Measurements from ENCODE around the gene CAPN9. TPM values are rescaled to one million over a fixed set of nuclear protein-coding genes. Genes with fewer than 3 reads are reported as not detected.

CAPN9 gene
- total and polyA plus RNA-seq, 2 donors (not counting 3 experiments of a cell fraction or from before 2014, with no cell fraction given) = not detected

DNA sequence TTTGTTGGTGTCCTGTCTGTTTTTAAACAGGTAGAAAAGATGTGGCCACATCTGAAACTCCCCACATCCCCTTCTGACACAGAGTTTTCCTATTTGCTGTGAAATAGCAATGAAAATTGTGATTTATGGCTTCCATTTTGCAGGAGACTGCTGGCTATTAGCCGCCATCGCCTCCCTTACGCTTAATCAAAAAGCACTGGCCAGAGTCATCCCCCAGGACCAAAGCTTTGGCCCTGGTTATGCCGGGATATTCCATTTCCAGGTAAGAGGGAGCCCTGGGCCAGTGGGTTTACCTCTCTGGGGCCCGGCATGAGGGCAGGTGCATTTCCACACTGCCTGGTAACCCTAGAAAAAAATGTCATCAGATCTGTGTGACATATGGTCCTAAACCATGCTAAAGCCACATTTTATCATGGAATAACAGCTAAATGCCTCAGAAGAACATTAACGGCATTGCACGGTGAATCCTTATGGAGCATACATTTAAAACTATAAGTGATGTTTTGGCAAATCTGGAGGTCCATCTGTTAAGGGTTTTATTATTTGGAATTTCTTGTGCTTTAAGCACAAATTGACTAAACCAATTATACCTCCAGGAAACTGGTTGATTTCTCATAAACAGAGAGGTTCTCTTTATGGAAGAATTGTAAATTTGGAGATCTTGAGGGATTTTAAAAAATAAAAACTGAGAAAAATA lies 12.3 kb downstream of the CAPN9 start:
- no peak for DNase-seq (ENCODE audit: low read depth, low spot score)
- H3K27ac ChIP-seq (ENCODE audit: insufficient read depth, low read depth, low read length) = no peak overlapping the region
- no TSS peak for BruUV-seq (replicated peaks)
- no peaks in the 10 kb centered on the region for H4K20me1 ChIP-seq (replicated peaks; ENCODE audit: control insufficient read depth, extremely low read depth, insufficient read depth, low read length)
- POLR2A ChIA-PET = no interaction called here
- dilution Hi-C loops (cut with MboI; ENCODE audit: extremely low pct_ligation_motif_present, low sequenced_read_pairs) = no loop called here
- no peaks in the 10 kb centered on the region for H3K9me1 ChIP-seq (replicated peaks; ENCODE audit: control insufficient read depth, extremely low read depth, insufficient read depth, low read length)
- H3K27me3 ChIP-seq (ENCODE audit: control insufficient read depth in 2 of 2, insufficient read depth in 2 of 2, low read length in 2 of 2) = no peaks in the 10 kb centered on the region
- intact Hi-C loops (cut with micrococcal nuclease) = no loop called here
- no peak overlapping the region for H3K4me2 ChIP-seq (ENCODE audit: insufficient read depth, low read length)
- CTCF ChIA-PET = no interaction called here
- no peak for FAIRE-seq
- no peaks in the 10 kb centered on the region for H3K9me3 ChIP-seq (replicated peaks; ENCODE audit: control insufficient read depth, insufficient read depth, low read length)
- no peak overlapping the region for H3K9ac ChIP-seq (replicated peaks; ENCODE audit: extremely low read depth, insufficient read depth, low read length)
- H2AFZ ChIP-seq (ENCODE audit: low read depth, low read length) = no peak overlapping the region
- no peak overlapping the region for H3K4me3 ChIP-seq (replicated peaks in 1 of 3; ENCODE audit: insufficient read depth in 1 of 3, low read depth in 1 of 3, low read length in 3 of 3)
- no peaks in the 10 kb centered on the region for H3K79me2 ChIP-seq (ENCODE audit: control insufficient read depth, insufficient read depth, low read length)
- no peaks in the 10 kb centered on the region for H3K36me3 ChIP-seq (ENCODE audit: control insufficient read depth in 2 of 2, extremely low read depth in 1 of 2, insufficient read depth in 2 of 2, low read length in 2 of 2)
- no peaks in the 10 kb centered on the region for H3K4me1 ChIP-seq (ENCODE audit: control insufficient read depth, extremely low read depth, insufficient read depth, low read length)
- TF ChIP-seq, protein P1, sequence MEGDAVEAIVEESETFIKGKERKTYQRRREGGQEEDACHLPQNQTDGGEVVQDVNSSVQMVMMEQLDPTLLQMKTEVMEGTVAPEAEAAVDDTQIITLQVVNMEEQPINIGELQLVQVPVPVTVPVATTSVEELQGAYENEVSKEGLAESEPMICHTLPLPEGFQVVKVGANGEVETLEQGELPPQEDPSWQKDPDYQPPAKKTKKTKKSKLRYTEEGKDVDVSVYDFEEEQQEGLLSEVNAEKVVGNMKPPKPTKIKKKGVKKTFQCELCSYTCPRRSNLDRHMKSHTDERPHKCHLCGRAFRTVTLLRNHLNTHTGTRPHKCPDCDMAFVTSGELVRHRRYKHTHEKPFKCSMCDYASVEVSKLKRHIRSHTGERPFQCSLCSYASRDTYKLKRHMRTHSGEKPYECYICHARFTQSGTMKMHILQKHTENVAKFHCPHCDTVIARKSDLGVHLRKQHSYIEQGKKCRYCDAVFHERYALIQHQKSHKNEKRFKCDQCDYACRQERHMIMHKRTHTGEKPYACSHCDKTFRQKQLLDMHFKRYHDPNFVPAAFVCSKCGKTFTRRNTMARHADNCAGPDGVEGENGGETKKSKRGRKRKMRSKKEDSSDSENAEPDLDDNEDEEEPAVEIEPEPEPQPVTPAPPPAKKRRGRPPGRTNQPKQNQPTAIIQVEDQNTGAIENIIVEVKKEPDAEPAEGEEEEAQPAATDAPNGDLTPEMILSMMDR (IDR thresholded peaks at IDR 0.05; ENCODE audit: extremely low read depth in 1 of 2, insufficient read depth in 1 of 2, low read depth in 1 of 2, low read length in 2 of 2) = no peak
- no peak for TF ChIP-seq JUN (IDR thresholded peaks at IDR 0.05; ENCODE audit: borderline replicate concordance, insufficient read depth, insufficient read length, low read depth)

DNA sequence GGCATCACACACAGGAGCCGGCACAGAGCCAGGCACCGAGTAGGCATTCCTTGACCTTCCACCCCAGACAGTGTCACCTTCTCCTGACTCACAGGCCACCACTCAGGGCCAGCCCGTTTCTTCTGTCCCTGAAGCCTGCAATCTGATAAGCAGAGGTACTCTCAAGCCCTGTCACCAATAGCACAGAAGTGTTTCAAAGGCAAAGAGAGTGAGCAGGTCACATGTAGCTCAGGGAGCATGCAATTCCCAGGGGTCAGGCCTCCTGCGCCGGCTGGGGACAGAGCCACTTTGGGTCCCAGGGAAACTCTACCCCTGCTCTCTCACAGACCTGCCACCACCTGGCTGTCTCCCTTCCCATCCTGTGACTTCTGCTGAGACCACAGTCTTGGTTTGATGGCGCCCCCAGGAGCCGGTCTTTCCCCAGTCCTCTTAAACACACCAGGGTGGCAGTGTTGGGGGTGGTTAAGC lies 13.2 kb downstream of the CAPN9 start:
- H2AFZ ChIP-seq (ENCODE audit: low read depth, low read length) = no peak overlapping the region
- no peak overlapping the region for H3K27ac ChIP-seq (ENCODE audit: insufficient read depth, low read depth, low read length)
- H3K27me3 ChIP-seq (ENCODE audit: control insufficient read depth in 2 of 2, insufficient read depth in 2 of 2, low read length in 2 of 2) = no peaks in the 10 kb centered on the region
- no peaks in the 10 kb centered on the region for H3K9me1 ChIP-seq (replicated peaks; ENCODE audit: control insufficient read depth, extremely low read depth, insufficient read depth, low read length)
- no peak for DNase-seq (ENCODE audit: low read depth, low spot score)
- H3K79me2 ChIP-seq (ENCODE audit: control insufficient read depth, insufficient read depth, low read length) = no peaks in the 10 kb centered on the region
- ChIA-PET CTCF (interaction anchor here (0.7 kb wide), 1 partner anchor 19 kb away, joined by 3 read pairs; no protein-coding TSS in a partner anchor), POLR2A (no interaction called here)
- dilution Hi-C loops (cut with MboI; ENCODE audit: extremely low pct_ligation_motif_present, low sequenced_read_pairs) (no loop called here), intact Hi-C loops (cut with micrococcal nuclease) (no loop called here)
- no peak overlapping the region for H3K4me3 ChIP-seq (replicated peaks in 1 of 3; ENCODE audit: insufficient read depth in 1 of 3, low read depth in 1 of 3, low read length in 3 of 3)
- H4K20me1 ChIP-seq (replicated peaks; ENCODE audit: control insufficient read depth, extremely low read depth, insufficient read depth, low read length) = no peaks in the 10 kb centered on the region
- no TSS peak for BruUV-seq (replicated peaks)
- H3K9ac ChIP-seq (replicated peaks; ENCODE audit: extremely low read depth, insufficient read depth, low read length) = no peak overlapping the region
- H3K9me3 ChIP-seq (replicated peaks; ENCODE audit: control insufficient read depth, insufficient read depth, low read length) = no peaks in the 10 kb centered on the region
- H3K36me3 ChIP-seq (ENCODE audit: control insufficient read depth in 2 of 2, extremely low read depth in 1 of 2, insufficient read depth in 2 of 2, low read length in 2 of 2) = no peaks in the 10 kb centered on the region
- no peak for FAIRE-seq
- H3K4me1 ChIP-seq (ENCODE audit: control insufficient read depth, extremely low read depth, insufficient read depth, low read length) = no peaks in the 10 kb centered on the region
- TF ChIP-seq, protein P1 (IDR thresholded peaks at IDR 0.05; ENCODE audit: extremely low read depth in 1 of 2, insufficient read depth in 1 of 2, low read depth in 1 of 2, low read length in 2 of 2) = no peak
- TF ChIP-seq POLR2AphosphoS5 (IDR thresholded peaks at IDR 0.05; ENCODE audit: insufficient read depth, low read depth, low read length) (no peak), FOS (IDR thresholded peaks at IDR 0.05; ENCODE audit: borderline replicate concordance, insufficient read depth, low read length) (no peak), MYC (IDR thresholded peaks at IDR 0.05; ENCODE audit: low read depth, low read length) (no peak), EZH2 (IDR thresholded peaks at IDR 0.05; ENCODE audit: borderline replicate concordance, low read depth, low read length, severe bottlenecking) (no peak)
- TF ChIP-seq, protein P2, sequence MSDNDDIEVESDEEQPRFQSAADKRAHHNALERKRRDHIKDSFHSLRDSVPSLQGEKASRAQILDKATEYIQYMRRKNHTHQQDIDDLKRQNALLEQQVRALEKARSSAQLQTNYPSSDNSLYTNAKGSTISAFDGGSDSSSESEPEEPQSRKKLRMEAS (IDR thresholded peaks at IDR 0.05; ENCODE audit: insufficient read depth, insufficient read length) = no peak
- no peak overlapping the region for H3K4me2 ChIP-seq (ENCODE audit: insufficient read depth, low read length)
